ENCODE data around the gene HEPACAM.

- no peak for TF ChIP-seq POLR2A (IDR thresholded peaks at IDR 0.05)
- TF ChIP-seq, protein P1, sequence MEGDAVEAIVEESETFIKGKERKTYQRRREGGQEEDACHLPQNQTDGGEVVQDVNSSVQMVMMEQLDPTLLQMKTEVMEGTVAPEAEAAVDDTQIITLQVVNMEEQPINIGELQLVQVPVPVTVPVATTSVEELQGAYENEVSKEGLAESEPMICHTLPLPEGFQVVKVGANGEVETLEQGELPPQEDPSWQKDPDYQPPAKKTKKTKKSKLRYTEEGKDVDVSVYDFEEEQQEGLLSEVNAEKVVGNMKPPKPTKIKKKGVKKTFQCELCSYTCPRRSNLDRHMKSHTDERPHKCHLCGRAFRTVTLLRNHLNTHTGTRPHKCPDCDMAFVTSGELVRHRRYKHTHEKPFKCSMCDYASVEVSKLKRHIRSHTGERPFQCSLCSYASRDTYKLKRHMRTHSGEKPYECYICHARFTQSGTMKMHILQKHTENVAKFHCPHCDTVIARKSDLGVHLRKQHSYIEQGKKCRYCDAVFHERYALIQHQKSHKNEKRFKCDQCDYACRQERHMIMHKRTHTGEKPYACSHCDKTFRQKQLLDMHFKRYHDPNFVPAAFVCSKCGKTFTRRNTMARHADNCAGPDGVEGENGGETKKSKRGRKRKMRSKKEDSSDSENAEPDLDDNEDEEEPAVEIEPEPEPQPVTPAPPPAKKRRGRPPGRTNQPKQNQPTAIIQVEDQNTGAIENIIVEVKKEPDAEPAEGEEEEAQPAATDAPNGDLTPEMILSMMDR (IDR thresholded peaks at IDR 0.05): no peak
Measured at GRCh38 chr11:124897674-124898262, 38.1 kb downstream of the HEPACAM start, which contains the start of gene ROBO4.

All from right lobe of liver (tissue), 4 donors.